Measurements from ENCODE around the gene C17orf100. TPM values are rescaled to one million over a fixed set of nuclear protein-coding genes. Genes with fewer than 3 reads are reported as not detected.
A peak's percentile ranks its signal among the peaks of the same experiment; 100 is the strongest.
"Not testable (repeated sequence)": the region's sequence is repeated elsewhere in the genome, so short reads cannot be mapped to it uniquely, and the experiment has no call there.

Gene C17orf100
- total and polyA plus RNA-seq, 10 of the 15 experiments (the other 5 are each of a cell fraction or from before 2014, with no cell fraction given), result 0.84 to 4.7 (median 1.8) TPM

DNA sequence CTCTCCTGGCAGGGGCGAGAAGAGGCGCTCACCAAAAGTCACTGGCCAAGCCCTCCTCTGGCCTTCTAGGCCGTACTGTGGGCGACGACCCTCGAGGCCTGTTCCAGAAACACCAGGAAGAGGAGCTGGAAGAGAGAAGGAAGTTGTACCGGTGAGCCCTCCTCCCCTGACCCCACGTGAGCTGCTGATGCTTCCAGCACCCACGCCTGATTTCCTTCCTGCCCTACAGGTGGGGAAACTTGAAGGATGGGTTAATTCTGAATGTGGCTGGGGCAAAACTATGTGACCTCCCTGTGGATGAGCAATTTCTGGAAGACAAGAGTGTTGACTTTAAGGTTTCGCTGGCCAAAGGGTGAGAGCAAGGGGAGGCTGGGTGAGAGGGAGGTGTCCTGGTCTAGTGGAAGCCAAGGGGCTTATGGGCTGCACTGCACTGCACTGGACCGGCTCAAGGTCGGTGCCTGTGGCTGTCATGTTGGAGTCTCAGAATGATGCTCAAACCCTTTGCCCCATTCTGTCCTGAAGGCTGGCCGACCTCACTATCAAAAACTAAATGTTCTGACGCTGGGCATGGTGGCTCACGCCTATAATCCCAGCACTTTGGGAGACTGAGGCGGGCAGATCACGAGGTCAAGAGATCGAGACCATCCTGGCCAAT is 6.2 kb downstream of the C17orf100 start:
- peak overlapping the region; percentile 79 for H3K4me2 ChIP-seq (ENCODE audit: control insufficient read depth, insufficient read depth)
- no peaks in the 10 kb centered on the region for H3K27me3 ChIP-seq (replicated peaks in 1 of 2; ENCODE audit: control insufficient read depth in 2 of 2, insufficient read depth in 2 of 2, low read length in 1 of 2)
- 47% methylated on average over 18 of the region's 18 CpGs for WGBS (ENCODE audit: insufficient coverage, insufficient replicate concordance, low lambda C conversion rate, missing lambda C conversion rate)
- no peak for FAIRE-seq
- ChIA-PET RAD21 (ENCODE audit: unreplicated experiment) (interaction anchor here (0.6 kb wide), 1 partner anchor 1629 kb away, joined by 3 read pairs; no protein-coding TSS in a partner anchor), POLR2A (interaction anchor here (0.5 to 0.9 kb wide), 2 partner anchors 17 to 105 kb away, joined by 3 to 5 read pairs; partner anchors contain the start of gene TXNDC17), SMC1A (ENCODE audit: uncharacterized antibody, unreplicated experiment) (no interaction called here), CTCF (no interaction called here)
- no peaks in the 10 kb centered on the region for H4K20me1 ChIP-seq (ENCODE audit: control insufficient read depth, insufficient read depth)
- BruUV-seq (replicated peaks), result no TSS peak
- H3K4me3 ChIP-seq, result peak overlapping the region; percentile 48; the same call in 1 of the 2 replicates
- DNase-seq (ENCODE audit: low read depth, low spot score), result no peak
- peak overlapping the region; percentile 31 for H3K27ac ChIP-seq (ENCODE audit: control insufficient read depth, insufficient read depth)
- H2AFZ ChIP-seq (ENCODE audit: control insufficient read depth, low read depth, low read length), result peak overlapping the region; percentile 59
- no peak overlapping the region for H3K9ac ChIP-seq (ENCODE audit: control insufficient read depth, insufficient read depth, low read length)
- H3K79me2 ChIP-seq (ENCODE audit: control insufficient read depth, insufficient read depth, low read length), result no peaks in the 10 kb centered on the region
- in situ Hi-C loops (cut with MboI), result no loop called here
- intact Hi-C loops (cut with micrococcal nuclease; ENCODE audit: unreplicated experiment), result no loop called here
- H3K4me1 ChIP-seq (ENCODE audit: control insufficient read depth, insufficient read depth, low read length), result peaks cover 24% of the 10 kb centered on the region
- TF ChIP-seq BCL11A (IDR thresholded peaks at IDR 0.05; ENCODE audit: low read depth, low read length), result no peak
- TF ChIP-seq, protein P1, sequence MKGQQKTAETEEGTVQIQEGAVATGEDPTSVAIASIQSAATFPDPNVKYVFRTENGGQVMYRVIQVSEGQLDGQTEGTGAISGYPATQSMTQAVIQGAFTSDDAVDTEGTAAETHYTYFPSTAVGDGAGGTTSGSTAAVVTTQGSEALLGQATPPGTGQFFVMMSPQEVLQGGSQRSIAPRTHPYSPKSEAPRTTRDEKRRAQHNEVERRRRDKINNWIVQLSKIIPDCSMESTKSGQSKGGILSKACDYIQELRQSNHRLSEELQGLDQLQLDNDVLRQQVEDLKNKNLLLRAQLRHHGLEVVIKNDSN (IDR thresholded peaks at IDR 0.05; ENCODE audit: borderline replicate concordance, extremely low read length, insufficient read depth, low read depth, low read length), result peak; percentile 24
- ATAC-seq, result peak; percentile 7
- no peaks in the 10 kb centered on the region for H3K36me3 ChIP-seq (ENCODE audit: control insufficient read depth in 2 of 2, insufficient read depth in 2 of 2, low read length in 1 of 2)
- no peaks in the 10 kb centered on the region for H3K9me3 ChIP-seq (replicated peaks; ENCODE audit: control insufficient read depth, insufficient read depth, low read length)

DNA sequence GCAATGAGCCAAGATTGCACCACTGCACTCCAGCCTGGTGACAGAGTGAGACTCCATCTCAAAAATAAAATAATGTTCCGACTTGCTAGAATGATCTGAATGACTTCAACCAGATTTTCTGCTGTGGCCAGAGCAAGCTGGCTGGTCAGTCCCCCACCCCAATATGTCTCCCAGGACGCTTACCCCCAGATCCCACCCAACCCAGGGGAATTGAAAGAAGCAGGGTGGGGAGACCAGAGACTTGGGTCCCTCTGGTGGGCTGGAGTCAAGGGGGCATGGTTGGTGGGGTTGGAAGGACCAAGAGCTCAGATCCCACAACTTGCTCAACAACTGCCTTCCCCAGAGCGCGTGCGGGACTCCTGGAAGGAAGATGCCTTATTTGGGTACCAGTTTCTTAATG is 6.8 kb downstream of the C17orf100 start:
- H4K20me1 ChIP-seq (ENCODE audit: control insufficient read depth, insufficient read depth); ATAC-seq; H3K36me3 ChIP-seq (ENCODE audit: control insufficient read depth in 2 of 2, insufficient read depth in 2 of 2, low read length in 1 of 2); SMC1A ChIA-PET (ENCODE audit: uncharacterized antibody, unreplicated experiment); POLR2A ChIA-PET; in situ Hi-C loops (cut with MboI); H2AFZ ChIP-seq (ENCODE audit: control insufficient read depth, low read depth, low read length); H3K9me3 ChIP-seq (replicated peaks; ENCODE audit: control insufficient read depth, insufficient read depth, low read length); H3K9ac ChIP-seq (ENCODE audit: control insufficient read depth, insufficient read depth, low read length); H3K4me3 ChIP-seq; BruUV-seq (replicated peaks); DNase-seq (ENCODE audit: low read depth, low spot score); H3K27me3 ChIP-seq (replicated peaks in 1 of 2; ENCODE audit: control insufficient read depth in 2 of 2, insufficient read depth in 2 of 2, low read length in 1 of 2); H3K79me2 ChIP-seq (ENCODE audit: control insufficient read depth, insufficient read depth, low read length); FAIRE-seq; intact Hi-C loops (cut with micrococcal nuclease; ENCODE audit: unreplicated experiment); CTCF ChIA-PET; H3K27ac ChIP-seq (ENCODE audit: control insufficient read depth, insufficient read depth); H3K4me2 ChIP-seq (ENCODE audit: control insufficient read depth, insufficient read depth): not testable (repeated sequence)
- peaks cover 24% of the 10 kb centered on the region for H3K4me1 ChIP-seq (ENCODE audit: control insufficient read depth, insufficient read depth, low read length)
- RAD21 ChIA-PET (ENCODE audit: unreplicated experiment), result interaction anchor here (0.6 kb wide), 1 partner anchor 1630 kb away, joined by 3 read pairs; no protein-coding TSS in a partner anchor
- 95% methylated on average over 2 of the region's 5 CpGs for WGBS (ENCODE audit: insufficient coverage, insufficient replicate concordance, low lambda C conversion rate, missing lambda C conversion rate)
